Lower leg skin (tissue), 4 donors: ENCODE data around the gene ATP5IF1. TPM values are rescaled to one million over a fixed set of nuclear protein-coding genes. Genes with fewer than 3 reads are reported as not detected.

Source experiments
- DNase-seq, 2 donors: peaks; one replicate each; pipeline ENCODE4 v3.0.0-alpha.2; 2019; ENCODE audit warnings: low spot score in 2 of 2
- H3K4me3 ChIP-seq: fragments of 200-600 bp; sonication (generic); 2 replicates; pipeline ENCODE4 v1.5.1; 2017; ENCODE audit warnings: mild to moderate bottlenecking, low read depth; ENCODE audit not compliant: poor library complexity, severe bottlenecking
- POLR2A ChIP-seq, 2 donors: fragments of 450-650 bp; IDR thresholded peaks; one replicate each; pipeline ENCODE4 v1.6.1; 2016 to 2017; ENCODE audit warnings: antibody characterized with exemption in 2 of 2, mild to moderate bottlenecking in 1 of 2, moderate library complexity in 1 of 2
- WGBS, 2 donors: methylation state at CpG; one replicate each; pipeline ENCODE4 v1.1.5; 2018; 5-methylcytosine and 5-hydroxymethylcytosine counted together
- intact Hi-C: fragments of 100-400 bp; cut with DNase I; formaldehyde crosslinking; loops from one replicate; pipeline ENCODE4 v1.15.0; 2023; ENCODE audit warnings: low total_unique reads
- total RNA-seq, 4 donors: library from RNA; depleted of rRNA; stranded (reverse); fragments of >200 nt; gene quantifications; one replicate each; pipeline ENCODE4 v1.1.0, GENCODE V29; 2016
- TF ChIP-seq, protein P1 (sequence below), 3 donors: fragments of 450-650 bp; IDR thresholded peaks; one replicate each; pipeline ENCODE4 v1.5.1; 2016; ENCODE audit warnings: antibody characterized with exemption in 3 of 3, mild to moderate bottlenecking in 3 of 3, moderate library complexity in 2 of 3

Gene ATP5IF1
- total RNA-seq, 4 donors from 2014 or later, result 125 to 326 (median 247) TPM

DNA sequence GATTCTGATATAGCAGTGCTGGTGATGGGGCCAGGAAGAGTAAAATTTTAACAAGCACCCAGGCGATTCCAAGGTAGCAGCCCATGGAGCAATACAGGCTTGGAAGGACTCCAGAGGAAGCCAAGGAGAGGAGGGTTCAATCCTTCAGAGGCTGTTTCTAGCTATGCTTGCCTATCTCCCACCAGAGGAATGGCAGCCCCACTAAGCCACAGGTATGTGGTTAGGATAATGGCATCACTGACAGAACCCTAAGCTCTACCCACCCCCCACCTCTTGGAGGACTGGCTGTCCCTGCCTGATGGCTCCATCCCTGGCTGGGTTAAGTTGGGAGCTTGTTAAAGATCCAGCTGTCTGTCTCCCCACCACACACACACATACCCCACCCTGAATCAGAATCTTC, 40.1 kb upstream of the ATP5IF1 start:
- intact Hi-C loops, result no loop called here
- no peak for TF ChIP-seq POLR2A (IDR thresholded peaks at IDR 0.05)
- TF ChIP-seq, protein P1, sequence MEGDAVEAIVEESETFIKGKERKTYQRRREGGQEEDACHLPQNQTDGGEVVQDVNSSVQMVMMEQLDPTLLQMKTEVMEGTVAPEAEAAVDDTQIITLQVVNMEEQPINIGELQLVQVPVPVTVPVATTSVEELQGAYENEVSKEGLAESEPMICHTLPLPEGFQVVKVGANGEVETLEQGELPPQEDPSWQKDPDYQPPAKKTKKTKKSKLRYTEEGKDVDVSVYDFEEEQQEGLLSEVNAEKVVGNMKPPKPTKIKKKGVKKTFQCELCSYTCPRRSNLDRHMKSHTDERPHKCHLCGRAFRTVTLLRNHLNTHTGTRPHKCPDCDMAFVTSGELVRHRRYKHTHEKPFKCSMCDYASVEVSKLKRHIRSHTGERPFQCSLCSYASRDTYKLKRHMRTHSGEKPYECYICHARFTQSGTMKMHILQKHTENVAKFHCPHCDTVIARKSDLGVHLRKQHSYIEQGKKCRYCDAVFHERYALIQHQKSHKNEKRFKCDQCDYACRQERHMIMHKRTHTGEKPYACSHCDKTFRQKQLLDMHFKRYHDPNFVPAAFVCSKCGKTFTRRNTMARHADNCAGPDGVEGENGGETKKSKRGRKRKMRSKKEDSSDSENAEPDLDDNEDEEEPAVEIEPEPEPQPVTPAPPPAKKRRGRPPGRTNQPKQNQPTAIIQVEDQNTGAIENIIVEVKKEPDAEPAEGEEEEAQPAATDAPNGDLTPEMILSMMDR (IDR thresholded peaks at IDR 0.05), result no peak
- no peak overlapping the region for H3K4me3 ChIP-seq
- 88 to 91% methylated on average over 1 of the region's 1 CpG for WGBS, 2 donors
- no peak for DNase-seq

DNA sequence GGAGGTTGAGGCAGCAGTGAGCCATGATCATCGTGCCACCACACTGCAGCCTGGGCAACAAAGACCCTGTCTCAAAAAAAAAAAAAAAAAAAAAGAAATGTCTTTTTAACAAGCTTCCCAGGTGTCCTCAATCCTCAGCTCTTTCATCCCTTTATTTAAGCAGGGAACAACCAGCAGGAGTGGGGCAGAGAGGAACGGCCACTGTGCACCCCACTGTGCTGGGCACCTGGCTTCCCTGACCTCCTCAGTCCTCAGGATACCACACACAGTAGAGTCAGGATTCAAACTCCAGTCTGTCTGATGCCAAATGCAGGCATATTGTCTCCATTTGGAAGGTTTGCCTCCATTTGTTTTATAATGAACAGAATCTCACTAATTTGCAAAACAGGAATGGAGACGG, 39.6 kb upstream of the ATP5IF1 start:
- intact Hi-C loops, result no loop called here
- peak in 1 of 2 donors; percentile 62 for DNase-seq
- WGBS, 2 donors, result 65 to 66% methylated on average over 3 of the region's 3 CpGs
- H3K4me3 ChIP-seq, result no peak overlapping the region
- TF ChIP-seq, protein P1 (IDR thresholded peaks at IDR 0.05), result no peak
- TF ChIP-seq POLR2A (IDR thresholded peaks at IDR 0.05), result no peak

GRCh38 chr1:28197682-28198415, 38.1 kb upstream of the ATP5IF1 start:
- 80 to 89% methylated on average over 12 of the region's 12 CpGs for WGBS, 2 donors
- H3K4me3 ChIP-seq, result no peak overlapping the region
- DNase-seq, result peak in 1 of 2 donors; percentile 60
- TF ChIP-seq POLR2A (IDR thresholded peaks at IDR 0.05), result no peak
- TF ChIP-seq, protein P1 (IDR thresholded peaks at IDR 0.05), result no peak
- intact Hi-C loops, result no loop called here

- 88 to 89% methylated on average over 8 of the region's 8 CpGs for WGBS, 2 donors
- H3K4me3 ChIP-seq, result no peak overlapping the region
- peak in 1 of 2 donors; percentile 40 for DNase-seq
- no peak for TF ChIP-seq POLR2A (IDR thresholded peaks at IDR 0.05)
- TF ChIP-seq, protein P1 (IDR thresholded peaks at IDR 0.05), result no peak
- intact Hi-C loops, result loop anchor here (10.0 kb wide), 1 partner anchor 105 kb away; no protein-coding TSS in a partner anchor
Observed at GRCh38 chr1:28199328-28200233, 36.3 kb upstream of the ATP5IF1 start.

DNA sequence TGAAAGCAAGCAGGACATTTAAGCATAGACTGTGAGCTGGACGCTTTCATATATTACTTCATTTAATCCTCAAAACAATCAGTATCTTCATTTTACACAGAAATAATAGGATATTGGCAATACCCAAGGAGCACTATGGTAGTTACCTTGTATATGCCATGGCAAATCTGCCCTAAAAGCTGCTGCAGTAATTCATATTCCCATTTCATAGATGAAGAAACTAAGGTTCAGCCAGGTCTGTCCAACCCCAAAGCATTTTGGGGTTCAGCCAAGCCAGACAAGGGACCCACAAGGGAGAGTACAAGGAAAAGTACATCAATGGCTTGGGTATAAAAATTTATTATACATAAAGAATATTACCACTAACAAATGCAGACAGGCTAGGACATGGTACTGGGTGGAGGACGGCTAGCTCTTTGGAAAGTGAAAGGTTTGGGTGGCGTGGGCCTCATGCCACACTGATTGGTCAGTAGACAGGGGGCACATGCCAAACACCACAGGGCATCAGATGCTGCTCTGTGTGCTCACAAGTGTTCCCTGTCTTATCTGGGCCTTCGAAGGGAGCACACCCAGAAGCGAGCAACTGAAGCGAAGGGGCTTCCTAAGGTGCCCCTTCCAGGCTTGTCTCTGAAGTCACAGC, 35.6 kb upstream of the ATP5IF1 start:
- no peak for TF ChIP-seq POLR2A (IDR thresholded peaks at IDR 0.05)
- TF ChIP-seq, protein P1 (IDR thresholded peaks at IDR 0.05), result no peak
- intact Hi-C loops, result loop anchor here (10.0 kb wide), 1 partner anchor 106 kb away; no protein-coding TSS in a partner anchor
- peak in 1 of 2 donors; percentile 8 for DNase-seq
- H3K4me3 ChIP-seq, result no peak overlapping the region
- 95 to 96% methylated on average over 6 of the region's 6 CpGs for WGBS, 2 donors
